Measurements from ENCODE around the gene RIPPLY2.
"Not testable (repeated sequence)": the region's sequence is repeated elsewhere in the genome, so short reads cannot be mapped to it uniquely, and the experiment has no call there.

RIPPLY2 gene

GRCh38 chr6:83853178-83854000 is at the start of gene RIPPLY2:
Gene RIPPLY2, plus strand, starts transcription at chr6:83853360. Its CDS starts 57 bp downstream, at chr6:83853417.
- peak; percentile 24 for DNase-seq

- not testable (repeated sequence) for DNase-seq
These were observed 49.7 kb upstream of the RIPPLY2 start for GRCh38 chr6:83803492-83803891.

DNA sequence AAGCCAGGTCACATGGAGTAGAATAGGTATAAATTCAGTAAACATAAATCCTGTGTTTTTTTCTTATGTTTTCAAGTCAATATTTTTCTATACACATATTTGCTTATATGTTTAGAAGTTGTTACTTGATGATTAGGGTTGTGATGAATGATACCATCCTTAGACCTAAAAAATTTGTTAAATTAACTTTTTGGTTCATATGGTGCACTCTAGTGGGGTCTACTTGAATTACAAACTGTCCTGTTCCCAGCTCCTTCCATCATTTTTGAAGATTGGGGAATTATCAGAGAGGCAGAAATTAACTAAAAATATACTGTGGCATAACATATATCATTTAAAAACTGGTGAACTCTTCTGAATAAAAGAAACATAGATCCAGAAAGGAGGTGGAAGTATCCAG is 48.3 kb upstream of the RIPPLY2 start:
- DNase-seq, result no peak

GRCh38 chr6:83808005-83808404 is 45.2 kb upstream of the RIPPLY2 start:
- no peak for DNase-seq

DNA sequence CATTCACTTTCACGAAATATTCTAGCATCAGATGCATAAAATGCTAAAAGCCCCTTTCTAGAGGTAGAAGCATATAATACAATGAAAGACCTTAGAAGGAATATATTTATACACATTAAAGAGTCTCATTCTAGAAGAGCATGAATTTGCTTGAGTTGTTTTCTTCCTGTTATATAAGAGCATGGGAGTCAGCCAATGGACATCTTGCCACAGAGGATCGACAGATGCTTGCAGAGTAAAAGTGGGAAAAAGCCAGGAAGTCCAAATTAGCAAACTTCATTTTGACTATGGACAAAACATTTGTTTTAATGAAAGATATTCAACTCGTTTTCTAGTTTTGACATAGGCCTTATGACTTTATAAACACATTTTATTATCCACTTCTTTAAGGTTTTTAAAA is 44.2 kb upstream of the RIPPLY2 start:
- DNase-seq, result no peak

GRCh38 chr6:83812595-83812994 is 40.6 kb upstream of the RIPPLY2 start:
- DNase-seq, result no peak

DNA sequence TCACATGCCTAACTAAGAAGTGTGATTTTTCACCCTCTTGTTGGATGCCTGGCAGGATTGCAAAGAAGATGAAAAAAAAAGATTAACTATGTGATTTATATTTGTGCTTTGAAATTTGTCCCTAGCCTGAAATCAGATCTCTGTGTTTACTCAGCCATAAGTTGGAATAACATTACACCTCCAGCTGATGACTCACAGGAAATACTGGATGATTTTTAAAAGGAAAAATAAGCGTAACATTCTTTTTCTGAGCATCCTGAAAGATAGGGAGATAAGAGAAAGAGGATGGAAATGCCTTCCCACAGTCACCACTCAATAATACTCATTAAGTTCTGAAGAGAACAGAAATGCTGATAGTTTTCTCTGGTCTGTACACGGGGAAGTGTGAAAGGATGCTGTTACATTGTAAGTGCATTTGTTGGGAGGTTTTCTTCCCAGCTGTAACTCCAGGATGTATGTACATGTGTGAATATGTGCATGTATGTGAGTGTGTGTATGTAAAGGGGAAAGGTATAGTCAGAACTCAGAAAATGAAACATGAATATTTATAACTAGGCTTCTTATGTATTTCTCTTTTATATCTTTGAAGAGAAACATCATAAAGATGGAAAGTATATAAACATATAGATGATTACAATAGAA is 37.4 kb upstream of the RIPPLY2 start:
- DNase-seq, result peak; percentile 36

- DNase-seq, result no peak
These were observed 30.5 kb upstream of the RIPPLY2 start for GRCh38 chr6:83822629-83823169.

- DNase-seq, result peak; percentile 54
These were observed 28.8 kb upstream of the RIPPLY2 start for GRCh38 chr6:83824388-83824801.

- no peak for DNase-seq
These were observed 28.3 kb upstream of the RIPPLY2 start for GRCh38 chr6:83824831-83825230.

DNA sequence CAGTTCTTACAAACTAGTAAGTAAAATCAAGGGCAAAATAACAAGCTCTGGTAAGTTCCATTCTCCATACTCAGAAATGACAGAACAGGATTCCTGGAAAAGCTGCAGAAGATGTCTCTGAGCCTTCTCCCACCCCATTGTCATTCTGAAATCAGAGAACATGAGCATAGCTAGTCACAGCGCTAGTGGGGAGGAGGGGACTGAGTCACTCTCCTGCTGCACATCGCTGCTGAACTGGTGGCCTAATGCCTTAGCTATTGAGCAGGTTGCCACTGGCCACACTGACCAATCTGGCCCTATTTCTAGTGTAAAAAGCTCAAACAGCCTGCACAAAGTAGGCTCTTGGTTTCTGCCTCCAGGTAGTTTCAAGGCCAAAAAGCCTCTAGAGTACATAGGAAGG is 26.1 kb upstream of the RIPPLY2 start:
- DNase-seq, result no peak

- DNase-seq, result no peak
These were observed 14.4 kb upstream of the RIPPLY2 start for GRCh38 chr6:83838727-83839126.

DNA sequence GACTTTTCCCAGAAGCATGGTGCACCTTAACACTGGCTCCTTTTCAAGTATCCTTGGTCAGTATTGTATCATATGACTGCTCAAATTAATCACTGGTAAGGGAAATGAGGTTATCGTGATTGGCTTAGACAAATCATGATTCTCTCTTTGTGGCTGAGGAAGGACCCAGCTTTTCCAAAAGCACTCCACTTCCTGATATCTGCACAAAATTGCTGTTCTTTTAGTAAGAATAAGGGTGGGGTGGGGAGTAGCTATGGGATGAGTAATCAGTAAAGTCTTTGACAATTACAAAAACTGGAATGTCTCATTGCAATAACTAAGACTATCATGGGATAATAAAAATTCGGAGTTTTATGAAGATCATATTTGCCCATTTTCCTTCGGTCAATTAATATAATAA is 9.0 kb upstream of the RIPPLY2 start:
- no peak for DNase-seq

- DNase-seq, result no peak
These were observed 6.9 kb upstream of the RIPPLY2 start for GRCh38 chr6:83846291-83846690.

DNA sequence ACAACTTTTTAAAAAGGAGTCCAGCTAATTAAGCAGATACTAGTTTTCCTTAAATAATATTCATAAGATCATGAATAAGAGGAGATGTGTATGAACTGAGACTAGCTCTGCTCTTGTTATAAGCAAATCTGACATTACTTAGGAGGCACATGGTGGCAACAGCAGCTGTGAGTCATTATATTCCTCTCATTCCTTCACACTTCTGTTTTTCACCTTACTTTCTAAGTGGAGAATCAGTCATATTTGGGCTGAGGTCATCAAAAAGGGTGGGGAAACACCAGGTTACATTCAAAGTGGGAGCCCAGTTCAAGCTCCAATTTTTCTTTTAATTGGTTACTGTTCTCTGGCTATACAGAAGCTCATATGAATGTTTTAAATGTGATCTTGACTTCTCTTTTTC is 6.0 kb upstream of the RIPPLY2 start:
- DNase-seq, result no peak

DNA sequence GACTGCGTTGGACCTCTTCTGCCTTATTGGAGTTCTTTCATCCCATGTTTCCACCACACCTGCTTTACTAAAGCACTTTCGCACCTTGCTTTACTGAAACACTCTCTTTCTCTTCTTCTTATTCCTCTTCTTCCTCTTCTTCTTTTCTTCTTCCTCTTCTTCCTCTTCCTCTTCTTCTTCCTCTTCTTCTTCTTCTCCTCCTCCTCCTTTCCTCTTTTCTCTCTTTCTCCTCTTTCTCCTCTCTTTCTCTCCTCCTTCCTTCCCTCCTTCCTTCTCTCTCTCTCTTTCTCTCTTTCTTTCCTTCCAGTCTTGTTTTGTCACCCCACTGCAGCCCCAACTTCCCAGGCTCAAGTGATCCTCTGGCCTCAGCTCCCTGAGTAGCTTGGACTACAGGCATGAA is 4.0 kb upstream of the RIPPLY2 start:
- no peak for DNase-seq

DNA sequence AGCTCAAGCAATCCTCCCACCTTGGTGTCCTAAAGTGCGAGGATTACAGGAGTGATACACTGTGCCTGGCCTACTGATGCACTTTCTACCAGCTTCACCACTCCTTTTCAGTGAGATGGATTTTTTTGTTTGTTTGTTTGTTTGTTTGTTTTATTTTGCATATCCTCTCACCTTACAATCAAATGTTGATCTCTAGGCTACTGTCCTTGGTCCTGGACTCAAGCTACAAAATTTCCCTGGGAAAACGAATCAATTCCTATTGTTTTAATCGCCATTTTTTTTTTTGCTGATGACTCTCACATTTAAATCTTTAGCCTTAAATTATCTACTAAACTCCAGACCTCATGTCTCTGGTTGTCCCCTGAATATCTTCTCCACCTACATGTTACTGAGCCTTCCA is 3.5 kb upstream of the RIPPLY2 start:
- no peak for DNase-seq

- no peak for DNase-seq
These were observed 507 bp upstream of the RIPPLY2 start for GRCh38 chr6:83852528-83853177.

DNA sequence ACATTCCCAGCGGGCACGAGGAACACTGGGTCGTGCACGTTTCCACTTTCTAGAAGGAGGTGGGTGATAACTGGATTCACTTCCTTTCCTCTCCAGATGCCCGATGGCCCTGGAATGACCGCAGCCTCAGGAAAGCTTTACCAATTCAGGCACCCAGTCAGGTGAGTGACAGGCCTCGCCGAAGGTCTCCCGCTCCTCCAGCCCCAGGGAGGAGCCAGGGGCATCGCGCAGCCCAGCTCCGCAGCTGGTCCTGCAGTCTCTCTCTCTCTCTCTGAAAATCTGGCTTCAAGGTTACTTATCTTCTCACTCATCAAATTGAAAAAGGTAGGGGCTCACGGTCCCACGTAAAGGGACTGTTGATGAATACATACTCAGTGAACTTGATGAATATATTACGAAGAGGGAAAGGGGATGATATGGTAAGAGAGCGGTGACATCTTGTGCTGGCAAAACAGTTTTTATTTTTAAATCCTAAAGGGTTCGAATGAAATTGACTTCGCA is 891 bp downstream of the RIPPLY2 start:
- DNase-seq, result no peak

DNA sequence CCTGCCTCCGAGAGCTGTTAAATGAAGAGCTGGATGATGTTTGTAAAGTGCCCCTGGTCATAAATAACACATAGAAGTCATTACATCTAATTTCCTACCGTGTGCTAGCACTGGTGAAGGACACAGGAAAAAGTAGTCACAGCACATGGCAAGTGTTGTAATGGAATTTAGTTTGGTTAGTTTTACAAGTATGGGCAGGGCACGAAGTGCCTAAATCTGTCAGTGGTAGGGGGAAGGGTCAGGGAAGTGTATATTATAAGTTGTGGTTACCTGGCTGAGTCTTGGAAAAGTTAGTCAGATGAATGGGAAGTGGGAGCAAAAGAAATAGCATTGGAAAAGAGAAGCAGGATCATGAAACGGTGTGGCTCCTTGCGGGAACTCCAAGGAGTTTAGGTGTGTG is 1.6 kb downstream of the RIPPLY2 start:
- DNase-seq, result no peak

DNA sequence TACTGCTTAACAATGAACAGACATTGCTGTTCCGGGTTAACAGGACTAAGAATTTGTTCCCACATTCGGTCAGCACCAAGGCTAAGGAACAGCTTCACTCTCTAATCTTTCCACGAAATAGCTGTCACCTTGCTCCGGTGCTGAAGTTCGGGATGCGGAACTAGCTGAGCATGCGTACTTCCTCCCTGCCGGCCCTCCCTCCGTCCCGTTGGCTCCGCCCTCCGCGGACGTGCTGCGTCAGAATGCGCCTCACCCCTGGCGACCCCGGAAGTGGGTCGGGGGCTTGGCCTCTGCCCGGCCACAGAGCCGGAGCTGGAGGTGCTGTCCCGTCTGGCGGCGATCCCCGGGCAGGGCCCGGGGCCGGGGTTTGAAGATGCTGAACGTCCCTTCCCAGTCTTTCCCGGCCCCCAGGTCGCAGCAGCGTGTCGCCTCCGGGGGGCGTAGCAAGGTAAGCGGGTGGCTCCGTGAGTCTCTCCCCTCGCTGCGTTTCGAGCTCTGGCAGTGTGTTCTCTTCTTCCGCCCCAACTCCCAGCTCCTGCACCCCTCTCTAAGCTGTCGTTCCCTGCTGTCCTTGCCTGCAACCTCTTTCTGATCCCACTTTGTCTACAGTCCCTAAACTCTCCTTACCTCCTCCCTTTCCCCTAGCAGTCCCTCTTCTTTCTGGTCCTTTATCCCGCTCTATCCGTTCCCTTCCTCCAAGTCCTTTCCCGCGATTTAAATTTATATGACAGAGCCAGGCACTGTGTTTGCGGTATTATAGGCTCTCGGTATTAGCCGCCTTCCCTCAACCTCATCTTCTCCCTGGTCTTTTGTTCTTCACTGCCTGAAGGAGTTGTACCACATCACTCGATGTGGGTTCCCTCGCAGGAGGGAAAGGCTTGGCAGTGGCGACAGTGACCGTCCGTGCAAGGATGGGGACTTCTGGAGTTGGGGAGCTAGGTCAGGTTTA is 6.5 kb downstream of the RIPPLY2 start, which contains the start of gene CYB5R4:
CYB5R4 (plus strand) TSS at position 280 of the 949 bp plus-strand sequence; CDS start at position 374, 94 bp downstream.
- peak; percentile 92 for DNase-seq

- no peak for DNase-seq
These were observed 7.2 kb downstream of the RIPPLY2 start for GRCh38 chr6:83860359-83860755.

Data from HCEC 1CT (cell line).